ENCODE data around the gene CCDC89.
"Not testable (repeated sequence)": the region's sequence is repeated elsewhere in the genome, so short reads cannot be mapped to it uniquely, and the experiment has no call there.

CCDC89 gene

DNA sequence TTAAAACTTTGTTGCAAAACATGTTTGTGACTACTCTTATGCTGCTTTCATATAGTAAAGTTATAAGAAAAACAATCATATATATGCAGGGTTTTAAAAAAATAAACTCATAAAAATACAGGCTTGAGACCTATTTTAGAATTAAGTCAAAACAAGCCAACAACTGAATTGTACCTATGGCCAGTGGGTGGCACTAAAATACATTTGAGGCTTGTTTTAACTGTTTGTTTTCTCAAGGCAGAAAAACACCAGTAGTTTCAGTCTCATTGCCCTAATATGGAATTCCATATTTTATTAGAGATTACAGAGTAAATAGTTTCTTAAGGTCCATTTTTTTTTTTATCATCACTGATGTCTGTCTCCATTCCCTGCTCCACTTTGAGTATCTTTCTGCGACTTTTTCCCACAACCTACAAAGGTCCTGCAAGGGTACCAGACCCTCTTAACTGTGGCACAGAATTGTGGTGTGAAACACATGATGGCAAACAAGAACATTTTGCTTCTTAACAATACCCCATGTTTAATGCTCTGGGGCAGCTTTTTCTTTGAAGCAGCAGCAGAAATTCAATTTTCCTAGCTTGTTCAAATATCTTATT lies 8.5 kb upstream of the CCDC89 start:
- DNase-seq (ENCODE audit: low spot score), result peak; percentile 34

DNA sequence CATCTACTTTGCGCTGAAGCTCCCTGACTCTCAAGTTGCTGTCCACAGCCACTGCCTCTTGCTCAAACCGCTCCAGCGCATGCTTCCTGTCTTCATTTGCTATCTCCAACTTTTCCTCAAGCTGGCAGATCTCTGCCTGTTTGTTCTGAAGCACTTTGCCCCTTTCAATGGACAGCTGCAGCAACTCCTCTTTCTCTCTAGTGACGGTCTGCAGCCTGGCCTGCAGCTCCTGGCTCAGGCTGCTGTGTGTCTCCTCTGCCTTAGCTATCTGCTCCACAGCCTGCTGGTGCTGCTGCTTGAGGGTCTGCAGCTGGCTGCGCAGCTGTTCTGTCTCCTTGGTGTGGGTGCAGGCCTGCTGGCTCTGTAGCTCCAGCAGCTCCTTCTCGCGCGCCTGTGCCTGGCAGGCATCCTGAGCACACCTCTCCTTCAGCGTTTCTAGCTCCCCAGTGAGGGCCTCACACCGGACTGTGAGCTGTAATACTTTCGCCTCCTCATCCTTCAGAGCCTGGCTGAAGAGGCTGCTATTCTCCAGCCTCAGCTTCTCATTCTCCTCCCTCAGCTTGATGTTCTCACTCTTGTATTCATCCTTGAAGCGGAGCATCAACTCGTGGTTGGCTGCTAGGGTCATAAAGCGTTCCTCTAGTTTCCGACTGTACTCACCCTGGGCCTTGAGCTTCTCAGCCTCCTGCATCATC lies 723 bp downstream of the CCDC89 start:
- peak; percentile 15 for DNase-seq (ENCODE audit: low spot score)

DNA sequence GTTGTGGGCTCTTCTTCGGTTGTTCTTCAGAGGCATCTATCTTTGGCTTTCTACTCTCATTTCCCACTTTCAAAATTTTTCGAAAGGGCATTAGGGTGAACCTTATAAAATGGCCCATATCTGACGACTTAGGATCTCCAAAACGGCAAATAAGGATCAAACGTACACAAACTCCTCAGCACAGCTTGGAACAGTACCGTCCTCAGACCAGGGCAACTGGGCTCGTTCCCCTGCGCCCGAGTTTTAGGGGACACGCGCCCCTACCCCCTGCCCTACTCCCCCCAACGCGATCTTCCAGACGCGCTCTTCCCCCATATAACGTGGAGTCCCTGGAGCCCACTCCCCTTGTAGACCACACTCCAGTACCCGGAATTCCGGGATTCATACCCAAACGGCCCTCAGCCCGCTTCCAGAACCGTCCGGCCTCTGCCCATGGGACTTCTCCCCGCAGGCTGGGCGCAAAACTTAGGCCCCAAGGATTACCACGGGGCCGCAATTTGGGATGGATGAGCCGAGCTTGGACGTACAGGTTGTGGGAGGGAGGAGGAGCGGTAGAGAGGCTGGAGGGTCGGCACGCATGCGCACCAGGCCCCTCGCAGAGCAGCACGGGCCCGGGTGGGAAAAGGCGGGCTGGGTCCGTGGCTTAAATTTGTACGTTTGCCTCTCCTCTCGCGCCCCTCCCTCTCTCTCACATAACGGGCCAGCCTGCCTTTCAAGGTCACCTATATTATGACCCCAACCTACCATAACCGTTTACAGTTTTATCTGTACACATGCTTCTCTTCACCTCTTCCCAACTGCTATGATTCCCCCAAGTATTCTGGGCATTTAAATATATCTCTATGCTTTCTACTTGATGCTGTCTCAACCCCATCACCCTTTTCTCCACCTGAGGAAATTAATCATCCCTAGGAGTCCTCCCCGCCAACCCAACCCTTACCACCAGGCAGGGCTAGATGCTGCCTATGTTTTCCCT lies 3.4 kb downstream of the CCDC89 start:
- DNase-seq (ENCODE audit: low spot score), result no peak

GRCh38 chr11:85680897-85681296 lies 5.1 kb downstream of the CCDC89 start:
- DNase-seq (ENCODE audit: low spot score), result no peak

GRCh38 chr11:85679576-85679975 lies 6.4 kb downstream of the CCDC89 start:
- DNase-seq (ENCODE audit: low spot score), result no peak

- DNase-seq (ENCODE audit: low spot score), result no peak
Measured at GRCh38 chr11:85673393-85673792, 12.6 kb downstream of the CCDC89 start.

DNA sequence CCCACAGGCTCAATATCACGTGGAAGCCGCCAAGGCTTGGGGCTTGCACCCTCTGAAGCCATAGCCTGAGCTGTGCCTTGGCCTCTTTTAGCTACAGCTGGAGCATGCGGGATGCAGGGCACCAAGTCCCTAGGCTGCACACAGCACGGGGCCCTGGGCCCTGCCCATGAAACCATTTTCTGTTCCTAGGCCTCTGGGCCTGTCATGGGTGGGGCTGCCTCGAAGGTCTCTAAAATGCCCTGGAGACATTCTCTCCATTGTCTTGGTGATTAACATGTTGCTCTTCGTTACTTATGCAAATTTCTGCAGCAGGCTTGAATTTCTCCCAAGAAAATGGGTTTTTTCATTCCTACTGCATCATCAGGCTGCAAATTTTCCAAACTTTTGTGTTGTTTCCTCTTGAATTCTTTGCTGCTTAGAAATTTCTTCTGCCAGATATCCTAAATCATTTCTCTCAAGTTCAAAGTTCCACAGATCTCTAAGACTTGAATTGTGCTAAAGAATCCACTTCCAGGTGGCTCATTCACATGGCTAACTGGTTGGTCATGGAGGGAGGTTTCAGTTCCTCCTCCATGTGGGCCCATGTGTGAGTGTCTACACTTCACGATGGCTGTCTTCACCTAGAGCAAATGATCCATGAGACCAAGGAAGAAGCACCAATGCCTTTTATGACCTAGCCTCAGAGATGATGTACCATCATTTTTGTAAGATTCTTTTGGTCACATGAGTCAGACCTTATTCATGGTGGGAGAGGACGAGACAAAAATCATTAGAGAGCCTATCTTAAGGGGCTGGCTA lies 13.7 kb downstream of the CCDC89 start:
- DNase-seq (ENCODE audit: low spot score), result no peak

DNA sequence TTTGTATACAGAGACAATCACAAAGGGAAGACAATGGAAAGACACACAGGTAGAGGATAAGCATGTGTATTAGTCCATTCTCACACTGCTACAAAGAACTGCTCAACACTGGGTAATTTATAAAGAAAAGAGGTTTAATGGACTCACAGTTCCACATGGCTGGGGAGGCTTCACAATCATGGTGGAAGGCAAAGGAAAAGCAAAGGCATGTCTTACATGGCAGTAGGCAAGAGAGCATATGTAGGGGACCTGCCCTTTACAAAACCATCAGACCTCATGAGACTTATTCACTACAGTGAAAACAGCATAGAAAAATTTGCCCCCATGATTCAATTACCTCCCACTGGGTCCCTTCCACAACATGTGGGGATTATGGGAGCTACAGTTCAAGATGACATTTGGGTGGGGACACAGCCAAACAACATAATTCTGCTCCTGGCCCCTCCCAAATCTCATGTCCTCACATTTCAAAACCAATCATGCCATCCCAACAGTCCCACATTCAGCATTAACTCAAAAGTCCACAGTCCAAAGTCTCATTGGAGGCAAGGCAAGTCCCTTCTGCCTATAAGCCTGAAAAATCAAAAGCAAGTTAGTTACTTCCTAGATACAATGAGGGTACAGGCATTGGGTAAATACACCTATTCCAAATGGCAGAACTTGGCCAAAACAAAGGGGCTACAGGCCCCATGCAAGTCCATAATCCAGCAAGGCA lies 14.9 kb downstream of the CCDC89 start:
- DNase-seq (ENCODE audit: low spot score), result not testable (repeated sequence)

- no peak for DNase-seq (ENCODE audit: low spot score)
Measured at GRCh38 chr11:85668157-85668556, 17.8 kb downstream of the CCDC89 start.

DNA sequence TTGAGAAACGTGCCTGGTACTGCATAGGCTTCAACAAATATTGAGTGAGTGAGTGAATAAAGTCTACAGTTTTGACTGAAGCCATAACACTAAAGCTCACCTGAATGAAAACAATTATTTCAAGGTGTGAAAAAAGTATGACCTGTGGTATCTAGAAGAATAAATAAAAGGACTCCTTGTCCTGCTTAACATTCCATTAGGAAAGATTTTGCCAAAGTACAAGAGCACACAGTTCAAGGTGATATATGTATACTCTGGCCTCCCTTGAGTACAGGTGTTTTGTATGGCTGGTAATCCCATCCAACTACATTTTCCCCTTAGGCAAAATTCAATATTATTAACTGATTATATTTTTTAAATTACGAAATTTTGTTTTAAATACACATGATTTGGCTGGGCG lies 19.3 kb downstream of the CCDC89 start:
- DNase-seq (ENCODE audit: low spot score), result no peak

GRCh38 chr11:85665733-85666132 lies 20.3 kb downstream of the CCDC89 start:
- DNase-seq (ENCODE audit: low spot score), result no peak

DNA sequence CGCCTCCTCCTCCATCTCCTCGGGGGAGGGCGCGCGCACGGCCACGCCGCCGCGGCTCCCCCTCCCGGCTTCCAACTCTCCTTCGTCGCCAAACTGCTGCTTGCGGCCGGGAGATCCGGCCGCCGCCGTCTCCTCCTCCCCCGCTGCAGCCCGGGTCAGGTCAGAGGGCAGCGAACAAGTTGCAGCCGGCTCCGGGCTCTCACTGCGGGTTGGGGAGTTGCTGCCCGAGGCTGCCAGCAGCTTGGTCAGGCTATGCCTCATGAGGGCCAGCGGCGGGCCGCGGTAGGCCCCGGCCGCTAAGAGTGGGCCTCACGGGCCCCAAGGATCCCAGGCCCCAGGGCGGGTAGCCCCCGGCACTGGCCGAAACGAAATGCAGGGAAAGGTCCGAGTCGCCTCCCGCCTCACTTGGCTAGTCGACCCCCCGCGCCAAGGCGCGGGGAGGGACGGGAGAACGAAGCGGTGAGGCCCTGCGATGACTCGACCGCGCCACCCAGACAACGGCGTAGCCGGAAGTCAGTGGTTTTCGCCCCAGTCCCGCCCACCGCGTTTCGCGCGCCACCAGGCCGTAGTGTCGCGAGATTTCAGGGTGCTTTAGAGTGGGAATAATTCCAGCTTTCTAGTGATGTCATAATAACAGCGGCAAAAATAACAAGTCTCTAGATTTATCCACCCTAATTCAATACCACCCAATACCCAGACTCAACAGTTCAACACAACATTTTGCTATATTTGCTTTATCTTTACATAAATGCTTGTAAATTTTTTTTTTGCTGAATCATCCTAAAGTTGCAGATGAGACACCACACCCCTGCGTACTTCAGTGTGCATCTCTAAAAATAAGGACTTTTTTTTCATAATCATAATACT lies 21.1 kb downstream of the CCDC89 start, which contains the start of gene CREBZF:
TSS of gene CREBZF (minus strand) at position 515 of the 867 bp plus-strand sequence. CDS start at position 261, 254 bp downstream.
- peak; percentile 92 for DNase-seq (ENCODE audit: low spot score)

DNA sequence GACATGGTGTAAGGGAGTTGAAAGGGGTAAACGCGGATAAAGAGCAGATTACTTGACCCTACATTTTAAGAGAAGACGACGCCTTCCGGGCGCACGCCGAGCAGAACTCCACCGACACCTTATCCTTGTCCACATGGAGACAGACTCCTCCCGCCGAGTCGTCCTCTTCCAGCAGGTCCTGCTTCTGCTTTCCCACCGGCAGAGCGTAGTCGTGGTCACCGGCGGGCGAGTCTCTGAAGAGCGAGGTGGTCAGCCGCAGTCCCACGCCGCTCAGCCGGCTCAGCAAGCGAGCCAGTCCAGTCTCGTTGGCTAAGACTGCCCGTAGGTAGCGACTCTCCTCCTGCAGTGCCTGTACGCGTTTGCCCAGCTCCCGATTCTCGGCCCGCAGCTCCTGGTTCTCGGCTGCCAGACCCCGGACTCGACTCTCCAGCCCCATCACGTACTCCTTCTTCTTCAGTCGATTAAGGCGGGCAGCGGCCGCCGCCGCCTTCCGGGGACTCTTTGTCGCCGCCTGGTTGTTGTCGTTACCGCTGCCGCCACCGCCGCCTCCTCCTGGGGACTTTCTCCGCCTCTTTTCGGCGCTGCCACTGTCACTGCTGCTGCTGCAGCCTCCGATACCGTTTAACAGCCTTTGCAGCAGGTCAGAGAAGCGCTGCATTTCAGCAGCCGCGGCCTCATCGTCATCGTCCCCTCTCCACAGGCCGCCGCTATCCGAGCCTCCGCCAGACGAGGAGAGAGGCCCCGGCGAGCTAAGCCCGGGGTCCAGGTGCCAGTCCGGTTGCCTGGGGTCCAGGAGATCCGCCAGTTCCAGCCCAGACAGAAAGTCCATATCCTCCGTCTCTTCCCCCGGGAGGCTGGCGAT lies 22.0 kb downstream of the CCDC89 start:
- peak; percentile 81 for DNase-seq (ENCODE audit: low spot score)

- no peak for DNase-seq (ENCODE audit: low spot score)
Measured at GRCh38 chr11:85663080-85663752, 22.8 kb downstream of the CCDC89 start.

DNA sequence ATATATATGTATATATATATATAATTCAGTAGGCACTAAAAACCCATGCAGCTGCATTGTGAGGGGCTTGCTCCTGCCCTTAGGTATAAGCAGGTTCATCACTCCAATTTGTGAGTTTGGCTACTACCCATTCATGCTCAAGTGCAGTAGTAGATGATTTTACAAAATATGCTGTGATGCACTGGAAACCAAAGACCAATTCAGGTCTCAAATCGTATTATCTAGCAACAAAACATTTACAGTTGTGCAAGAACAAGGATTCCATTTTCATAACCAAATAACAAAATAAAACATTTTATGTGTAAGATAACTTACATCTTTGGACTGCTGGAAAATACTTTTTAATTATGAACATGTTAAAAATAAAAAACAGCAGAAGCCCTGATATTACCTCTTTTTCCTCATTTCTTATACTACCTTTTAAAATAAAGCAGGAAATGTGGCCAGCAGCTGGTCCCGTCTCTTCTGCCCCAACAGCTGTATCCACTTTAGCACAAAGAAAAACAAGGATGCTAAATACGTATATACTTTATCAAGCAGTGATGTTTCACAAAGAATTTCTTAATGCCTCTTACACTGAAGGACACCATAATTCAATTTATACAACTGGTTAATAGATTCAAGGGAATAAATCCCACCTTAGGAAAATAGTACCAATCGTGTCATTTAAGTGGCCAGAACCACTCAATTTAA lies 23.9 kb downstream of the CCDC89 start:
- DNase-seq (ENCODE audit: low spot score), result no peak

GRCh38 chr11:85658180-85658579 lies 27.8 kb downstream of the CCDC89 start:
- no peak for DNase-seq (ENCODE audit: low spot score)

GRCh38 chr11:85656777-85657176 lies 29.2 kb downstream of the CCDC89 start:
- DNase-seq (ENCODE audit: low spot score), result no peak

- DNase-seq (ENCODE audit: low spot score), result not testable (repeated sequence)
Measured at GRCh38 chr11:85654343-85654742, 31.7 kb downstream of the CCDC89 start.
